Jurkat, Clone E6-1 (cell line): ENCODE measurements around the gene ARHGEF33.
A peak's percentile ranks its signal among the peaks of the same experiment; 100 is the strongest.
"Not testable (repeated sequence)": the region's sequence is repeated elsewhere in the genome, so short reads cannot be mapped to it uniquely, and the experiment has no call there.

Source experiments
- DNase-seq: peaks from one replicate; pipeline ENCODE4 v3.0.0-alpha.2; 2011; ENCODE audit warnings: low read depth, low spot score
- H3K4me3 ChIP-seq: 2 replicates; pipeline ENCODE4 v1.5.1; 2011; ENCODE audit warnings: mild to moderate bottlenecking, low read length, control low read depth, moderate library complexity

The ARHGEF33 gene

GRCh38 chr2:38907242-38907641 lies 17.6 kb downstream of the ARHGEF33 start:
- DNase-seq, result no peak
- H3K4me3 ChIP-seq, result no peak overlapping the region

GRCh38 chr2:38907743-38908562 lies 18.3 kb downstream of the ARHGEF33 start:
- no peak for DNase-seq
- H3K4me3 ChIP-seq, result no peak overlapping the region

- DNase-seq, result no peak
These were observed 20.2 kb downstream of the ARHGEF33 start for GRCh38 chr2:38909872-38910271.

GRCh38 chr2:38911191-38911590 lies 21.5 kb downstream of the ARHGEF33 start:
- no peak overlapping the region for H3K4me3 ChIP-seq
- no peak for DNase-seq

More at GRCh38 chr2:38909872-38910271, 20.2 kb downstream of the ARHGEF33 start:
- H3K4me3 ChIP-seq, result no peak overlapping the region

- no peak for DNase-seq
- no peak overlapping the region for H3K4me3 ChIP-seq
These were observed 22.9 kb downstream of the ARHGEF33 start for GRCh38 chr2:38912619-38913018.

GRCh38 chr2:38922389-38922788 lies 32.7 kb downstream of the ARHGEF33 start:
- no peak for DNase-seq

GRCh38 chr2:38922902-38923301 lies 33.2 kb downstream of the ARHGEF33 start:
- H3K4me3 ChIP-seq, result no peak overlapping the region
- no peak for DNase-seq

More at GRCh38 chr2:38922389-38922788, 32.7 kb downstream of the ARHGEF33 start:
- no peak overlapping the region for H3K4me3 ChIP-seq

GRCh38 chr2:38925982-38926381 lies 36.3 kb downstream of the ARHGEF33 start:
- no peak overlapping the region for H3K4me3 ChIP-seq
- no peak for DNase-seq

- H3K4me3 ChIP-seq, result no peak overlapping the region
- no peak for DNase-seq
These were observed 40.9 kb downstream of the ARHGEF33 start for GRCh38 chr2:38930600-38930999.

GRCh38 chr2:38932586-38932985 lies 42.9 kb downstream of the ARHGEF33 start:
- no peak for DNase-seq
- no peak overlapping the region for H3K4me3 ChIP-seq

- no peak overlapping the region for H3K4me3 ChIP-seq
- no peak for DNase-seq
These were observed 44.0 kb downstream of the ARHGEF33 start for GRCh38 chr2:38933653-38934052.

GRCh38 chr2:38934742-38935141 lies 45.1 kb downstream of the ARHGEF33 start:
- H3K4me3 ChIP-seq, result no peak overlapping the region

GRCh38 chr2:38935568-38936172 lies 46.0 kb downstream of the ARHGEF33 start:
- no peak overlapping the region for H3K4me3 ChIP-seq
- no peak for DNase-seq

More at GRCh38 chr2:38934742-38935141, 45.1 kb downstream of the ARHGEF33 start:
- no peak for DNase-seq

GRCh38 chr2:38936516-38936915 lies 46.8 kb downstream of the ARHGEF33 start:
- not testable (repeated sequence) for H3K4me3 ChIP-seq, DNase-seq

GRCh38 chr2:38937548-38937947 lies 47.9 kb downstream of the ARHGEF33 start:
- no peak overlapping the region for H3K4me3 ChIP-seq
- DNase-seq, result peak; percentile 4

GRCh38 chr2:38940746-38941145 lies 51.1 kb downstream of the ARHGEF33 start:
- no peak overlapping the region for H3K4me3 ChIP-seq
- DNase-seq, result no peak

GRCh38 chr2:38943784-38944183 lies 54.1 kb downstream of the ARHGEF33 start:
- DNase-seq, result no peak
- no peak overlapping the region for H3K4me3 ChIP-seq

- no peak overlapping the region for H3K4me3 ChIP-seq
These were observed 55.7 kb downstream of the ARHGEF33 start for GRCh38 chr2:38945372-38945771.

GRCh38 chr2:38945911-38946310 lies 56.2 kb downstream of the ARHGEF33 start:
- DNase-seq, result no peak
- H3K4me3 ChIP-seq, result no peak overlapping the region

More at GRCh38 chr2:38945372-38945771, 55.7 kb downstream of the ARHGEF33 start:
- no peak for DNase-seq
